ENCODE data around the gene RTF1.
"Not testable (repeated sequence)": the region's sequence is repeated elsewhere in the genome, so short reads cannot be mapped to it uniquely, and the experiment has no call there.

Gene RTF1

DNA sequence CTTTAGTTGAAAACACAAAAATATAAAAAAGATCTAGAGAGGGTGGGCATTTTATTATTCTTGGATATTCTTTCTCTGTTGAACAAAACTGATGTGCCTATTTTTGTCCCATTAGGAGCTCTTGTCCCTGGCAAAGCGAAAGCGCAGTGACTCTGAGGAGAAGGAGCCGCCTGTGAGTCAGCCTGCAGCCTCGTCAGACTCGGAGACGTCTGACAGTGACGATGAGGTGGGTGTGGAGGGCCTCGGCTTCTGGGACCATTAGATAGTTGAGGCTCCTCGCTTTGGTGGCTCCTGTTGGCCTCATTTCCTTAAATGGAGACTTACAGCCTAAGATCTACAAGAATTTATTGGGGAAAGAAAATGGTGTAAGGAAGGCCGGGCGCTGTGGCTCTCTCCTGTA, 21.3 kb downstream of the RTF1 start:
- no peak for DNase-seq

DNA sequence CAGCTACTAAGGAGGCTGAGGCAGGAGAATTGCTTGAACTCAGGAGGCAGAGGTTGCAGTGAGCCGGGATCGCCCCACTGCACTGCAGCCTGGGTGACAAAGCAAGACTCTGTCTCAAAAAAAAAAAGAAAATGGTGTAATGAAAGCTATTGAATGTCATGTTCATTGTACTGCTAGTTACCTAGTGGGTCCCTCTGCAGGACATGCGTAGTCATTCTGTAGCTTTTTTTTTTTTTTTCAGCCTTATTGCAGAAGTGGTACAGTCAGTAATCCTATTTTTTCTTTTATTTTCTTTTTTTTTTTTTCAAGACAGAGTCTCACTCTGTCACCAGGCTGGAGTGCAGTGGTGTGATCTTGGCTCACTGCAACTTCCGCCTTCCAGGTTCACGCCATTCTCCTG, 21.9 kb downstream of the RTF1 start:
- not testable (repeated sequence) for DNase-seq

DNA sequence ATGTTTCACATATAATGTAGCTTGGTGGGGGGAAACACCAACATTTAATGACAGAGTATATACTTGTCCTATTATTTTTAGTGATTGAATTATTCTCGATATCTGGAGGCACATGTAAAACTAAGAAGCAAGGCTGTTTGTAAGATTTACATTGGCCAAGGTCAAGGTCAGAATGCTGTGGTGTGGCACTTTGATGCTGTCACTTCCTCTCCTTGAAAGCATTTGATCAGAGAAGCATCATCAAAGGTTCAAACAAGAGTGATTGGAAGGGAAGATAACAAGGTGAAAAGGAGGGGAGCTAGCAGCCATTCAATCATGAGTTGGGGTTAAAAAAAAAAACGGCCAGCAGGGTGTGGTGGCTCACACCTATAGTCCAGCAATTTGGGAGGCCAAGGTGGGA, 26.4 kb downstream of the RTF1 start:
- DNase-seq, result no peak

DNA sequence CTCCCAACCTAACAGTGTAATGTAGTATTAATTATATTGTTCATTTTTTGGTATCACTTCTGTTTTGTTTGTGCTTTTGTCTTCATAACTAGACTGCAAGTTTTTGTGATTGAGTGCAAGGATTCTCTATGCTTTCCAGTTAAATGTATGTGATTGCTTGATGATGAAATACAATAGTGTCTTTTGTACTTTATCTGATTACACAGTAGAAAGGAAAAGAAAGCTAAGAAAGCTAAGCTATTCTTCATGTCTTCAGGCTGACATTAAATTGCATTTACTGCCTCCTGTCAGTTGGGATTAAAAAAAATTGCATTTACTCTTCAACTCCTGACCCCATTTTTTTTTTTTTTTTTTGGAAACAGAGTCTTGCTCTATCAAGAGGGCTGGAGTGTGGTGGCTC, 28.5 kb downstream of the RTF1 start:
- no peak for DNase-seq

DNA sequence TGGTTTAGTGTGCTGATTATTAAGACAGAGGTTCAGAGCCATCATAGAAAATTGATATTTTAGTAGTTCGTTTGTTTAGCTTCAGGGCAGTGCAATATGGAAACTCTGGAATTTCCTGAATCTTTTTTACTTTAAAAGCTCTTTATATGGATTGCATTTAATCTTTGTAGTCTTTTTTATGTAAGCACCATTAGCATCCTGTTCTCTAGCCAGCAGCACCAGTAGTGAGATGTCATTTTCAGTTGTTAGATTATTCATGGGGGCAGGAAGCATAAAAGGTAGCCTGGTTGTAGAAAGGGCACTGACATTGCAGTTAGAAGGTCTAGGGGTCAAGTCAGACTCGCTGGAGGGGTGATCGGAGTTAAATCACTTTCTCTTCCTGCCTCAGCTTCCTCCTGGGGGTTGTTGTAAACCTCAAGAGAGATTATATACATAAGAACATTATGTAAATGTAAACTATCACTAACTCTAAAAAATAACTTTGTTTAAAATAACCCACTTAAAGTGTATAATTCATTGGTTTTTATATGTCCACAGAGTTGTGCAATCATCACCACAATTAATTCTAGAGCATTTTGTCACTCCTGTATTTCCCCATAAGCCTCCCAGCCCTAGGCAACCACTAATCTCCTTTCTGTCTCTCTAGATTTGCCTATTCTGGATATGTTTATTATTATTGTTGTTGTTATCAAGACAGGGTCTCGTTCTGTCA, 45.3 kb downstream of the RTF1 start:
- no peak for DNase-seq

DNA sequence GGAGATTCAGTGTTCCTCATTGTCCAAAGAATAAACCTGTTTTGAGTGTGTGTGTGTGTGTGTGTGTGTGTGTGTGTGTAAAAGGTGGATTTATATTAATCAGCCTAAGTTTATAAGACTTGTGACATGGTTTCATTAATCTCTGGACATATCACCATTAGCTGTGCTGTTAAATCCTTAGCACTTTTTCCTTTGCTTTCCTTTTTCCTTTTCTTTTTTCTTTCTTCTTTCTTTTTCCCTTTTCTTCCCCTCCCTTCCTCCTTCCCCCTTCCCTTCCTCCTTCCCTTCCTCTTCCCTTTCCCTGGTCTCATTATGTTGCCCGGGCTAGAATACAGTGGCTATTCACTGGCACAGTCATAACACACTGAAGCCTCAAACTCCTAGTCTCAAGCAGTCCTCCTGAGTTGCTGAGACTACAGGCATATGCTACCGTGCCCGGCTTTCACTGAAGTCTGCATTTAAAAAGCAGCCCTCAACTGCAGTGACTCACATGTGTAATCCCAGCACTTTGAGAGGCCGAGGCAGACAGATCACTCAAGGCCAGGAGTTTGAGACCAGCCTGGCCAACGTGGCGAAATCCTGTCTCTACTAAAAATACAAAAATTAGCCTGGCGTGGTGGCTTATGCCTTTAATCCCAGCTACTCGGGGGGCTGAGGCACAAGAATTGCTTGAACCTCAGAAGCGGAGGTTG, 48.1 kb downstream of the RTF1 start:
- no peak for DNase-seq

DNA sequence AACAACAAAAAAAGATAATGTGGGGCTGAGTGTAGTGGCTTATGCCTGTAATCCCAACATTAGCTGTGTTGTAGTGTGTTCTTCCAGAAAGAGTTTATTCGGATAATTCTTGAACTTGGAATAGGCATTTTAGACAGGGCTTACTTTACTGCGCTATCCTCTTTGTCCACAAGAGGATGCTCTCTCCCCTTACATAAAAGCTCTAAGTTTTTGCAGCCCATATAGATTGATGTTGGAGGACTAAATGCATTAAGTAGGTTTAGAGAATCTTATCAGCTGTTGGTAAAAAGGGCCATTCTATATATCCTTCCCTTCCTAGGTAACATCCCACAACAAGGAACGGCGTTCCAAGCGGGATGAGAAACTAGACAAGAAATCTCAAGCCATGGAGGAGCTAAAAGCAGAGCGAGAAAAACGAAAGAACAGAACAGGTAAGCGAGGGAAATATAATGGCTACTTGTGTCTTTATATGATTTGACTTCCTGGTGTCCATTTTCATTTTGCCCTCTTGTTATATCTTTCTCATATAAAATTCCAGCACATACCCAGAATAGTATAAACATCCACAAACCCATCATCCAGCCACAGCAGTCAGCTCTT, 49.0 kb downstream of the RTF1 start:
- DNase-seq, result peak; percentile 50

DNA sequence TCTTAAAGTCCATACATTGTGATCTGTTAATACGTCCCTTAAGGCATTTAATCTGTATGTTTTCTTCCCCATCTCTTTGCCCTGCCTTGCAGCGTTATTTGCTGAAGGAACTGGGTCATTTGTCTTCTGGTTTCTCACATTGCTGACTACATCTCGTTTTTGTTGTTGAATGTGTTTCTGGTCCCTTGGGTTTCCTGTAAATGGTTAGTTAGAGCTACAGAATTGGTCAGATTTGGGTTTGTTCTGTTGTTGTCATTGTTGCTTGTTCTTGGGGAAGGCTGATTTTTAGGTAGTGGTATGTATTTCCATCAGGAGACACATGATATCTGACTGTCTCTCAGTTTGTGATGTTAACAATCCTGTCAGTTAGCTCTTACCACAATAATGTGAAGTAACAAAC, 49.8 kb downstream of the RTF1 start:
- DNase-seq, result no peak

DNA sequence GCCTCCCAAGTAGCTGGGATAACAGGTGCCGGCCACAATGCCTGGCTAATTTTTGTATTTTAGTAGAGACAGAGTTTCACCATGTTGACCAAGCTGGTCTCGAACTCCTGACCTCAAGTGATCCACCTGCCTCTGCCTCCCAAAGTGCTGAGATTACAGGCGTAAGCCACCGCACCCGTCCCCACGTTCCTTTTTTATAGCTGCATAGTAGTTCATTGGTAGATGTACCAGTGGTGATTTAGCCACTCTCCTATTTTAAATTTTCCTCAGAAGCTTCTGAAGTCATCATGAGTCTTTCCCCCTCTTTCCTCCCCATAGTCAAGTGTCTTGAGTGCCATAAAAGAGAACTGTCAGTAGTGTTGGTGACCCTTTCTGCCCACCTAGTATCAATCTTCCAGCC, 52.7 kb downstream of the RTF1 start:
- DNase-seq, result not testable (repeated sequence)

DNA sequence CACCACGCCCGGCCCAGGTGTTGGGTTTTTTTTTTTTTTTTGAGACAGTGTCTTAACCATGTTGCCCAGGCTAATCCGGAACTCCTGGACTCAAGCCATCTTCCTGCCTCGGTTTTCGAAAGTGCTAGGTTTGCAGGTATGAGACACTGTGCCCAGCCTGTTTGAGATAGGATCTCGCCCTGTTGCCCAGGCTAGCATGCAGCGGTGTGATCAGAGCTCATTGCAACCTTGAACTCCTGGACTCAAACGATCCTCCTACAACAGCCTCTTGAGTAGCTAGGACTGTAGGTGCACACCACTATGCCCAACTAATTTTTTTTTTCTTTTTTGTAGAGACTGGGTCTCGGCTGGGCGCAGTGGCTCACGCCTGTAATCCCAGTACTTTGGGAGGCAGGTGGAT, 56.5 kb downstream of the RTF1 start:
- DNase-seq, result no peak

DNA sequence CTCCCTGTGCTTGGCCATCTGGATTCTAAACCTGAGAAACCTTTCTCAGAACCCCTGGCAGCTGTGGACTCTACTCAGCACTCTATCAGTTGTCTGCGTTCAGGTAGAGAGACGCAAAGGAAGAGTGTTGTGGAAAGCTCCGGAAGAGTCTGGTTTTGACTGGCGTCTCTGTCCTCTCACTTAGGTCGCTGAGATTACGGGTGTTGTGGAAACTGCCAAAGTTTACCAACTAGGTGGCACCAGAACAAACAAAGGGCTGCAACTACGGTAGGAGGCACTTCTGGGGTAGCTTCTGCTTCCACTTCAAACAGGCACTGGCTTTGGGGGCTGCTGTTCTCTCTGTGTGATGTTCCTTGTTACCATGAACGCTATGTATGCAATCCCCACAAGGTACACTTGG, 57.5 kb downstream of the RTF1 start:
- no peak for DNase-seq

DNA sequence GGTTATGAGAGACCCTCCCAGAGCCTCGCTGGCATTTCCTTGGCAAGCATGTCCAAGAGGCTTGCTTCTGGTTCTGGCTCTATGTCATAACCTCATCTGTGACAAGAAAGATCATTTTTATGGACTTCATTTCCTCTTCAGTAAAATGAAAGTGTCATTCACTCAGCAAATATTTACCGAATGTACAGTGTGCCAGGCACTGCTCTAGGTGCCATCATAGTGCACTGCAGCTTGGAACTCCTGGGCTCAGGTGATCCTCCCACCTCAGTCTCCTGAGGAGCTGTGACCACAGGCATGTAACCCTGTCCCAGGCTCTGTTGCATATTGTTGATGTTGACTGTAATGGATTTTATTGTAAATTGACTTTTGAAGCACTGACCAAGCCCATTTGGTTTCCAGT, 58.0 kb downstream of the RTF1 start:
- DNase-seq, result no peak

DNA sequence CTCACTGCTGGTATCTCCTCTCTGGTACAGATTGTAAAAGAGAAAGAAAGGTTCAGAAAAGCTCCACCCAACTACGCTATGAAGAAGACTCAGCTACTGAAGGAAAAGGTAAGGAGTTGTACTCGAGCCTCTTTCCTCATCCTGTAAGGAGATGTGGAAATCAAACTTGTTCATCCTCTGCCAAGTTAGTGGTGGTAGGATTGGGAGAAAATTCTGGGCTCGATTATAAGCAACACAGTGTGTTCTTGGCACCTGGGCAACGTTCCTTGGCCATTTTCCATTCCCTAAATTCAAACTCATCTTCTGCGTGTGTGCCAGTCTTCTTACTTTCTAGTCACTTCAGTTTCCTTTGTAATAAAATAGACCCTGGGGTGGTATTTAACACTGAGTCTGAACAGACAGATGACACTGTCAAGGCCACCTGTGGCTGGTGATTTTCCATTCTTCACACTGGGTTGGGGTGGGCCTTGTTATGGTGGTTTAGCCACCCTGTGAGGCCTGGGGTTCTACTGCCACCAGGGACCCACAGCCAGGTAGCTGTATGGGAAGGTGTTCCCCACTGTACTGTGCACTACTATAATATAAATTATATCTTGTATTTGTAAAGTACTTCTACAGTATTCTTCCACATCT, 59.6 kb downstream of the RTF1 start:
- DNase-seq, result no peak

DNA sequence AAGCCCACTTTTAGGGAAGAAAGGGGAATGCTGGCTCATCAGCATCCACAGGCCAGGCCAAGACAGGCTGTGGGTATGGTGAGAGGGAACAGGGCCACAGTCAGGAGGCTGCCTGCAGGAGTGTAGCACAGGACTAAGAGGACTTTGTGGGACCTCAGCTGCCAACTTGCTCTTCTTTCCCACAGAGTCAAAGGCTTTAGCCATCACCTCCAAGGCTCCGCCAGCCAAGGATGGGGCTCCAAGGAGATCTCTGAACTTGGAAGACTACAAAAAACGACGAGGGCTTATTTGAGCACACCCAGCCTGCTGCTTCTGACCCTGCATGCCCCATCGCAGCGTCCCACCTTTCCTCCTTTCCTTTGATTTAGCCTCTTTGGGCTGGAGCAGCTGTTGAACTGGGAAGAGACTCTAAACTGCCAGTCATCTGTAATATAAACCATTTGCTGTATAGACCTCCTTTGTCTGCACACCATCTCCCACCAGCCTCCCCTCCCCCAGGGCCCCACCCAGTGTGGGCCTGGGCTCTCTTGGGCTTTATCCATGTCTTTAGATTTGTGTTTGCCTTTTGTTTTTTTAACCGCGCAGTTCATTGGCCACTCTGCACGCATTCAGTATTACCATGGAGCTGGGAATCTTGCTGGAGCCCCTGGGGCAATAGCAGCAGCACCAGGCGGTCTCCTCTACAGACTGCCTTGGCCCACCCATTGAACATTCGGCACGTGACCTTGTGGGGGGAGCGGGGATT, 63.7 kb downstream of the RTF1 start:
- DNase-seq, result no peak

DNA sequence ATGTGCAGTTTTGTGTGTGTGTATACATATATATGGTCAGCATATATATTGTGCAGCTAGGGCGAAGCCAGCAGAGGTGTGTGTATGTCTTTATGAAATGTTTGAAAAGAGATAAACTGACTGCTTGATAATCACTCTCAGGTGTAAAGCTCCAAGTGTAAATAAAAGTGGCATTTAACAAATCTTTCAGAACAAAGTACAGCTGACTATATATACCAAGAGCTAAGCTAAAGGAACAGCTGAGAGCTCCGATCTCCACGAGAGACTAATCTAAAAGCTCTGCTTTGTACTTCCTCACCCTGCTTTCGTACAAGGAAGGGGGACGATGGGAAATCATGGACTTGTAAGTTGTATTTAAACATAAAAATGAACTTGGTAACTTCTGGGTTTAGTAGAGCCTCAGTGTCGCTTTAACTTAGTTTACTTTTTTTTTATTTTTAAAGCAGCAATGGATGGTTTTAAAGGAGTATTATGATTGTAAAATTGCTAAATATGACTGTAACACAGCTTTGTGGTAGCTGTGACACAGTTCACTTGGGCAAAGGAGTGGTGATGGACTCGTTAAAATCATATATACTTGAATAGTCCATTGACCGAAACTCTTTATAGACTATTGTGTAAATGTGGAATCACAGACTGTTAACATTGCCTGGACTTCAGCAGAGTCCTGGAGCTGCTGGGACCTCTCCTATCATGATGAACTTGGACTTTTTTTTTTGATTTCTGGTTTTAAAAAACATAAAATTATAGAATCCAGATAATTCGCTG, 65.4 kb downstream of the RTF1 start:
- DNase-seq, result no peak

DNA sequence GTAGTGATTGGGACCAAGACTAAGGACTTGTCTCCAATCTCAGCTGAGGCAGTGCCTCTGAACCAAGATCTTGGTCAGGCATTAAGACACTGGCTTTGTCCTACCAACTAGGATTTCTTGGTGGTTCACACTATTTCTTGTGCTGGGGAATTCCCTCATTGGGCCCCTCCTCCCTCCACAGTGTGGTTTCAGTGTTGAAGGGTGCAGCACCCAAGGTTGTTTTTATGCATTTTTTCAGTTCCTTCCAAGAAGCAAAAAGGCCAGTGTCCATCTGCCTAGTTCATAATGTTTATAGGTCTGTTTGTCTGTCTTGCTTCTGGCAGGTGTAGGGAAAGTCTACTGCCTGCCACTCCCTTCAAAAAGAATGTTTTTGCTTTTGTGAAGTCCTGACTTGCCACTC, 66.2 kb downstream of the RTF1 start:
- peak; percentile 62 for DNase-seq

DNA sequence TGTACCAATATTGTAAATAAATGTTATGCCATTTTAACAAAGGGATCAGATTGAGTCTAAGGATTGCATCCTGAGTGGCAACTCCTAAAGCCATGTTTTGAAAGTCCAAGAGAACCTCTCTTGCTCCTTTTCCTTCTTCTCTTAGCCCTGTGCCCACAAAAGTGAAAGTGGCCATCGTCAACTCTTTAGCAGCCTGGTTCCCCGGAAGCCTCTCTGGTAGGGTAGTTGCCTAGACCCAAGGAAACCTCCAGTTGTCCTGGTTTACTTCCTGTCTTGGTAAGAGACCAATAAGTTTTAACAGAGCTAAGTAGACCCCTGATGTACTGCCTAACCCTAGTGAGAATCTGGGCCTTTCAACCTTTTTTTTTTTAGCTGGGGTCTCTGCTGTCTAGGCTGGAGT, 66.6 kb downstream of the RTF1 start:
- peak; percentile 56 for DNase-seq

DNA sequence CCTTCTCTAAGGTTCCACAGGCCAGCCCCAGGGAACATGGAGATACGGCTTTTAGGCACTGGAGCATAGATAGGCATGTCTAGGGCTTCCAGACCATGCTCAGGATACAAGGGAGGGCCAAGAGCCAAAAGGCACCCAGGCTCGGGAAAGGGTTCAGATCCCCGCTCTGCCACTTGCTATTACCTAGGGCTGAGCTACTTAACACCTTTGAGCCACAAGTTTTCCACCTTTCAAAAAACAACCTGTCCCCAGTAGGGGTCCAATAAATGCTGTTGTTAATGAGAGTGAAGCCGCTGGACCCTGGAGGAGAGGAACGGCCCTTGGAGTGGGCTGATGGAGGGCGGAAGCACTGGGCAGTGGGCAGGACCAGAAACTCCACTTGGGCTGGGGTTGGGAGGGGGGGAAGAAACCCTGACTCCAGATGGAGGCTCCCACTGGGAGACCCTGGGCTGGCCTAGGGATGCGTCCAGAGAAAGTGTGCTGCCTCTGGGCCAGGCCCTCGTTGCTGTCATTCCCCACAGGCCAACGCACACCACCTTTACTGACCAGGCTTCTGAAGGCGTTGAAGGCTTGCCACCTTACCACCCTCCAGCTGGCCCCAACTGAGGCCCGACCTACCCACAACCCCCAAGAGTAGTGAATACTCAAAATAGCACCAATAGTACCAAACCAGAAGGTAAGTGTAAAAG, 68.2 kb downstream of the RTF1 start:
- DNase-seq, result no peak

DNA sequence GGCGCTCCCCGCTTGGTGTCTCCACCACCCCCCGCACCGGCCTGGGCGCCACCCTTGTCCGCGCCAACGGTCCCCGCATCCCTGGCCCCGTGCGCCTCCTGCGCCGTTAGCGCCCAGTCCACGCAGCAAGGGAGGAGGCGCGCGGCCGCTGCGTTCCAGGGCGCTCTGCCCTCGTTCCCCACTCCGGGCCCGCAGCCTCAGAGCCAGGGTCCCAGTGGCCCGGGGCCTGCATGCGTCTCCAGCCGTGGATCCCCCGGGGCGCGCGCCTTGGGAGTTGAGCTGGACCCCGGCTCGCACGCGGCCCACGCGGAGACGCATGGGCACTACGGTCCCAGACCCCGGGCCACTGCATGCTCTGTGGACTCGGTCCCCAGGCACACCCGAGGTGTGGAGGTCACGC, 69.4 kb downstream of the RTF1 start:
- DNase-seq, result no peak

DNA sequence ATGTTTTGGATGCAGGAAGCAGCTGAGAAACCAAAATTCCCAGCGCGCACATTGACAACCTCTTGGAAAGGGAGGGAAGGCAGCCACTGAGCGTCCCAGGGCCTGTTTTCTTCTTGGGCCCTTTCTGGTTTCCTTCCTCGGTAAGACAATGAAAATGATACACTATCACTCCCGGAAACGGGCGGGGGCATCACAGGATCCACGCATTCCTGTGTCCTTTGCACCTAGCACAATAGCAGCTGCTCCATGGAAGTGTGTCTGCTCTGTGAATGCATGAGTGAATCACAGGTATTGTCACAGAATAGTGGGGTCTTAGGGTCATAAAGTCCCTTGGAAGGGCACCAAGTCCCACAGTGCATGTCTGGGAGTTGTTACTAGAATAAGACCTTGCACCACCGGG, 70.5 kb downstream of the RTF1 start:
- DNase-seq, result no peak

DNA sequence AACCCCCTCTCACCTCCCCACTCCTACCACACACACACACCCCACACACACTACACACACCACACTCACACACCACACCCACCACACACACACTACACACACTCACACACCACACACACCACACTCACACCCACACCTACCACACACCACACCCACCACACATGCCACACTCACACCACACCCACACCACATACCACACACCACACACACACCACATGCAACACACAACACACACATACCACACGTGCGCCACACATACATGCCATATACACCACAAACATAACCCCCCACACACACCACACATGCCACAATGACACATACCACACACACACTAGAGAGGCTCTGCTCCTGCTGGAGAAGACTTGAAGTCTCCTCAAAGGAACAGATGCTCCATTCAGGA, 70.9 kb downstream of the RTF1 start:
- peak; percentile 47 for DNase-seq

DNA sequence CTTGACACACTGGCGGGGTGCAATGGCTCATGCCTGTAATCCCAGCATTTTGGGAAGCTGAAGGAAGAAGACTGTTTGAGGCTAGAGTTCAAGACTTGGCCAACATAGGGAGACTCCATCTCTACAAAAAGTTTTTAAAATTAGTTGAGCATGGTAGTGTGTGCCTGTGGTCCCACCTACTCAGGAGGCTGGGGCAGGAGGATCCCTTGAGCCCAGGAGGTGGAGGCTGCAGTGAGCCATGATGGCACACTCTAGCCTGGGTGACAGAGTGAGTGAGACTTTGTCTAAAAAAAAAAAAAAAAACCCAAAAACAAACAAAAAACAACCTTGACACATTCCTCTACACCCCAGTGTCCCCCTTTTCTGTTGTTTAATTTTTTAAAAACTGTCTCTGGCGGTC, 72.7 kb downstream of the RTF1 start:
- no peak for DNase-seq
